SU-DHL-6 (cell line): Measurements from ENCODE around the gene ATRX.
"Not testable (repeated sequence)": the region's sequence is repeated elsewhere in the genome, so short reads cannot be mapped to it uniquely, and the experiment has no call there.

Source experiments
- H2AFZ ChIP-seq: fragments of 200-600 bp; sonication (generic); 2 replicates; pipeline ENCODE4 v1.6.1; 2014; ENCODE audit warnings: low read depth, mild to moderate bottlenecking, moderate library complexity, mixed read lengths, antibody characterized with exemption, low read length; ENCODE audit not compliant: severe bottlenecking
- H3F3A ChIP-seq: fragments of 200-600 bp; shearing (Covaris generic); 2 replicates; pipeline ENCODE4 v1.6.0; 2016; ENCODE audit warnings: antibody characterized with exemption, mild to moderate bottlenecking; ENCODE audit not compliant: insufficient read depth
- H3K27ac ChIP-seq: fragments of 200-600 bp; sonication (generic); 2 replicates; pipeline ENCODE4 v1.5.1; 2016; ENCODE audit warnings: low read depth, mild to moderate bottlenecking, low read length, moderate library complexity, mixed read lengths
- H3K27me3 ChIP-seq: fragments of 200-600 bp; sonication (generic), shearing (Covaris generic); 2 replicates; pipeline ENCODE4 v1.6.0; 2014; ENCODE audit warnings: mild to moderate bottlenecking, low read length
- H3K36me3 ChIP-seq: fragments of 200-600 bp; sonication (generic); 2 replicates; pipeline ENCODE4 v1.6.1; 2014; ENCODE audit warnings: mild to moderate bottlenecking, low read length, mixed read lengths
- H3K4me2 ChIP-seq: fragments of 300-600, 200-600 bp; shearing (Covaris generic), sonication (generic); 2 replicates; pipeline ENCODE4 v1.6.0; 2014; ENCODE audit warnings: low read length, low read depth, mild to moderate bottlenecking; ENCODE audit not compliant: poor library complexity, severe bottlenecking
- H3K4me3 ChIP-seq: fragments of 200-600 bp; sonication (generic); 2 replicates; pipeline ENCODE4 v1.5.1; 2014; ENCODE audit warnings: antibody characterized with exemption, low read length, mild to moderate bottlenecking, mixed read lengths; ENCODE audit not compliant: insufficient read depth, poor library complexity, severe bottlenecking
- H3K79me2 ChIP-seq: fragments of 200-600 bp; sonication (generic); 2 replicates; pipeline ENCODE4 v1.6.1; 2014; ENCODE audit warnings: mild to moderate bottlenecking, low read length, moderate library complexity; ENCODE audit not compliant: insufficient read depth
- H3K9ac ChIP-seq: fragments of 200-600 bp; sonication (generic); 2 replicates; pipeline ENCODE4 v1.7.0; 2014; ENCODE audit warnings: mild to moderate bottlenecking, low read length
- H3K9me2 ChIP-seq: fragments of 200-600 bp; sonication (generic); replicated peaks from 2 replicates; pipeline ENCODE4 v1.6.1; 2014; ENCODE audit warnings: low read length; ENCODE audit not compliant: insufficient read depth
- H3K9me3 ChIP-seq: fragments of 200-600 bp; sonication (generic); 2 replicates; pipeline ENCODE4 v1.6.1; 2014; ENCODE audit warnings: low read length, mixed read lengths; ENCODE audit not compliant: insufficient read depth
- H4K20me1 ChIP-seq: fragments of 200-600 bp; sonication (generic); 2 replicates; pipeline ENCODE4 v1.6.1; 2014; ENCODE audit warnings: low read depth, mild to moderate bottlenecking, antibody characterized with exemption, low read length, moderate library complexity, mixed read lengths
- CTCF ChIP-seq: fragments of 200-600 bp; sonication (generic); IDR thresholded peaks from one replicate; pipeline ENCODE4 v1.5.1; 2017; ENCODE audit warnings: antibody characterized with exemption, mild to moderate bottlenecking, low read length, moderate library complexity; ENCODE audit not compliant: insufficient read depth, poor library complexity, severe bottlenecking
- EZH2phosphoT487 ChIP-seq: fragments of 200-600 bp; sonication (generic), shearing (Covaris generic); conservative IDR thresholded peaks from 2 replicates; pipeline ENCODE4 v1.6.1; 2018; ENCODE audit warnings: mild to moderate bottlenecking, antibody characterized with exemption, low read length, moderate library complexity, mixed read lengths

Gene ATRX

GRCh38 chrX:77731821-77732419 lies 54.1 kb downstream of the ATRX start:
- Histone ChIP-seq H3K9me3 (no peaks in the 10 kb centered on the region), H3K9me2 (no peaks in the 10 kb centered on the region), H3K27me3 (no peaks in the 10 kb centered on the region), H3K4me2 (no peak overlapping the region), H4K20me1 (no peaks in the 10 kb centered on the region), H3K27ac (no peak overlapping the region), H2AFZ (no peak overlapping the region), H3K36me3 (no peaks in the 10 kb centered on the region), H3F3A (no peaks in the 10 kb centered on the region; the same call in 1 of the 2 replicates), H3K9ac (no peak overlapping the region), H3K79me2 (peaks cover 79% of the 10 kb centered on the region), H3K4me3 (no peak overlapping the region)
- TF ChIP-seq CTCF (no peak), EZH2phosphoT487 (no peak)

GRCh38 chrX:77726095-77726494 lies 59.9 kb downstream of the ATRX start:
- H2AFZ ChIP-seq, H3K27ac ChIP-seq, H3K9me3 ChIP-seq, H3K4me3 ChIP-seq, H4K20me1 ChIP-seq, H3K4me2 ChIP-seq, H3F3A ChIP-seq, H3K36me3 ChIP-seq, H3K9me2 ChIP-seq, H3K9ac ChIP-seq, H3K27me3 ChIP-seq: not testable (repeated sequence)
- peaks cover 78% of the 10 kb centered on the region for H3K79me2 ChIP-seq

- no peaks in the 10 kb centered on the region for H3K27me3 ChIP-seq
- no peaks in the 10 kb centered on the region for H3K36me3 ChIP-seq
- no peak overlapping the region for H3K9ac ChIP-seq
- no peak overlapping the region for H3K4me3 ChIP-seq
- no peaks in the 10 kb centered on the region for H3K9me2 ChIP-seq
- peaks cover 77% of the 10 kb centered on the region for H3K79me2 ChIP-seq
- TF ChIP-seq EZH2phosphoT487 = no peak
- TF ChIP-seq CTCF = no peak
- no peak overlapping the region for H3K27ac ChIP-seq
- no peak overlapping the region for H2AFZ ChIP-seq
- no peaks in the 10 kb centered on the region for H4K20me1 ChIP-seq
- no peak overlapping the region for H3K4me2 ChIP-seq
- no peaks in the 10 kb centered on the region for H3K9me3 ChIP-seq
- no peaks in the 10 kb centered on the region for H3F3A ChIP-seq
Observed at GRCh38 chrX:77723681-77724080, 62.3 kb downstream of the ATRX start.

- no peaks in the 10 kb centered on the region for H3F3A ChIP-seq
- H3K9me2 ChIP-seq = no peaks in the 10 kb centered on the region
- no peak overlapping the region for H3K9ac ChIP-seq
- no peak overlapping the region for H2AFZ ChIP-seq
- no peaks in the 10 kb centered on the region for H3K9me3 ChIP-seq
- H3K79me2 ChIP-seq = peaks cover 64% of the 10 kb centered on the region
- H3K4me3 ChIP-seq = no peak overlapping the region
- H4K20me1 ChIP-seq = no peaks in the 10 kb centered on the region
- H3K27me3 ChIP-seq = no peaks in the 10 kb centered on the region
- H3K4me2 ChIP-seq = no peak overlapping the region
- no peaks in the 10 kb centered on the region for H3K36me3 ChIP-seq
- H3K27ac ChIP-seq = no peak overlapping the region
- TF ChIP-seq EZH2phosphoT487 = no peak
- TF ChIP-seq CTCF = no peak
Observed at GRCh38 chrX:77719388-77719787, 66.6 kb downstream of the ATRX start.
